ENCODE data around the gene CIDEB. TPM values are rescaled to one million over a fixed set of nuclear protein-coding genes. Genes with fewer than 3 reads are reported as not detected.

The CIDEB gene
- polyA plus RNA-seq, 1 donor = 105 TPM

- H3K4me3 ChIP-seq (ENCODE audit: low read length) = no peak overlapping the region
Observed at GRCh38 chr14:24312736-24313507, 5.1 kb upstream of the CIDEB start.

GRCh38 chr14:24311837-24312615, 4.2 kb upstream of the CIDEB start:
- Histone ChIP-seq H3K27ac (ENCODE audit: low read length) (no peak overlapping the region), H3K9me3 (ENCODE audit: control insufficient read depth, low read depth, low read length) (peaks cover 7% of the 10 kb centered on the region), H3K36me3 (ENCODE audit: control insufficient read depth, insufficient read depth, low read length) (peaks cover 2% of the 10 kb centered on the region), H3K4me1 (ENCODE audit: control insufficient read depth, insufficient read depth, low read length) (peaks cover 37% of the 10 kb centered on the region), H3K4me3 (ENCODE audit: low read length) (no peak overlapping the region), H3K27me3 (ENCODE audit: control insufficient read depth, insufficient read depth, low read length) (peaks cover 21% of the 10 kb centered on the region)
- no peak for DNase-seq
- WGBS (ENCODE audit: insufficient coverage, low lambda C conversion rate) = no CpG with 5 or more reads among the region's 1 CpG

More at GRCh38 chr14:24312736-24313507, 5.1 kb upstream of the CIDEB start:
- H3K9me3 ChIP-seq (ENCODE audit: control insufficient read depth, low read depth, low read length) = peaks cover 7% of the 10 kb centered on the region
- no peak overlapping the region for H3K27ac ChIP-seq (ENCODE audit: low read length)
- peaks cover 30% of the 10 kb centered on the region for H3K27me3 ChIP-seq (ENCODE audit: control insufficient read depth, insufficient read depth, low read length)
- H3K36me3 ChIP-seq (ENCODE audit: control insufficient read depth, insufficient read depth, low read length) = no peaks in the 10 kb centered on the region
- 100% methylated on average over 2 of the region's 9 CpGs for WGBS (ENCODE audit: insufficient coverage, low lambda C conversion rate)
- peaks cover 31% of the 10 kb centered on the region for H3K4me1 ChIP-seq (ENCODE audit: control insufficient read depth, insufficient read depth, low read length)
- no peak for DNase-seq

- DNase-seq = peak in 1 of 2 donors; percentile 79
- H3K4me3 ChIP-seq (ENCODE audit: low read length) = peak within 1 kb of the TSS; percentile 13
- WGBS (ENCODE audit: insufficient coverage, low lambda C conversion rate) = no CpG with 5 or more reads among the region's 99 CpGs
- H3K27ac ChIP-seq (ENCODE audit: low read length) = peak within 1 kb of the TSS; percentile 9
- peaks cover 11% of the 10 kb centered on the region for H3K27me3 ChIP-seq (ENCODE audit: control insufficient read depth, insufficient read depth, low read length)
- peaks cover 13% of the 10 kb centered on the region for H3K36me3 ChIP-seq (ENCODE audit: control insufficient read depth, insufficient read depth, low read length)
- peaks cover 2% of the 10 kb centered on the region for H3K9me3 ChIP-seq (ENCODE audit: control insufficient read depth, low read depth, low read length)
- H3K4me1 ChIP-seq (ENCODE audit: control insufficient read depth, insufficient read depth, low read length) = peaks cover 41% of the 10 kb centered on the region
Observed at GRCh38 chr14:24310646-24311604, 3.1 kb upstream of the CIDEB start, which contains the start of gene LTB4R. LTB4R (plus strand) TSS chr14:24311502; CDS start chr14:24315652, 4,150 bp downstream.

- Histone ChIP-seq H3K4me3 (ENCODE audit: low read length) (no peak overlapping the region), H3K27ac (ENCODE audit: low read length) (peak overlapping the region; percentile 9), H3K4me1 (ENCODE audit: control insufficient read depth, insufficient read depth, low read length) (peaks cover 41% of the 10 kb centered on the region), H3K9me3 (ENCODE audit: control insufficient read depth, low read depth, low read length) (no peaks in the 10 kb centered on the region), H3K36me3 (ENCODE audit: control insufficient read depth, insufficient read depth, low read length) (peaks cover 19% of the 10 kb centered on the region), H3K27me3 (ENCODE audit: control insufficient read depth, insufficient read depth, low read length) (peaks cover 6% of the 10 kb centered on the region)
- peak in 1 of 2 donors; percentile 74 for DNase-seq
- no CpG with 5 or more reads among the region's 5 CpGs for WGBS (ENCODE audit: insufficient coverage, low lambda C conversion rate)
Observed at GRCh38 chr14:24310265-24310645, 2.5 kb upstream of the CIDEB start.

GRCh38 chr14:24309538-24310264, 1.9 kb upstream of the CIDEB start, which contains the start of gene LTB4R2:
LTB4R2 (plus strand) TSS chr14:24310140; CDS start chr14:24310665, 525 bp downstream.
- Histone ChIP-seq H3K27me3 (ENCODE audit: control insufficient read depth, insufficient read depth, low read length) (peaks cover 1% of the 10 kb centered on the region), H3K36me3 (ENCODE audit: control insufficient read depth, insufficient read depth, low read length) (peaks cover 25% of the 10 kb centered on the region), H3K27ac (ENCODE audit: low read length) (peak within 1 kb of the TSS; percentile 9), H3K4me1 (ENCODE audit: control insufficient read depth, insufficient read depth, low read length) (peaks cover 41% of the 10 kb centered on the region), H3K4me3 (ENCODE audit: low read length) (no peak within 1 kb of the TSS), H3K9me3 (ENCODE audit: control insufficient read depth, low read depth, low read length) (no peaks in the 10 kb centered on the region)
- DNase-seq = no peak
- WGBS (ENCODE audit: insufficient coverage, low lambda C conversion rate) = no CpG with 5 or more reads among the region's 5 CpGs

GRCh38 chr14:24308342-24309124, 756 bp upstream of the CIDEB start:
- Histone ChIP-seq H3K4me3 (ENCODE audit: low read length) (no peak overlapping the region), H3K36me3 (ENCODE audit: control insufficient read depth, insufficient read depth, low read length) (peaks cover 36% of the 10 kb centered on the region), H3K4me1 (ENCODE audit: control insufficient read depth, insufficient read depth, low read length) (peaks cover 41% of the 10 kb centered on the region), H3K9me3 (ENCODE audit: control insufficient read depth, low read depth, low read length) (no peaks in the 10 kb centered on the region), H3K27ac (ENCODE audit: low read length) (peak overlapping the region; percentile 97), H3K27me3 (ENCODE audit: control insufficient read depth, insufficient read depth, low read length) (no peaks in the 10 kb centered on the region)
- WGBS (ENCODE audit: insufficient coverage, low lambda C conversion rate) = 100% methylated on average over 1 of the region's 7 CpGs
- no peak for DNase-seq

- Histone ChIP-seq H3K9me3 (ENCODE audit: control insufficient read depth, low read depth, low read length) (no peaks in the 10 kb centered on the region), H3K36me3 (ENCODE audit: control insufficient read depth, insufficient read depth, low read length) (peaks cover 48% of the 10 kb centered on the region), H3K4me1 (ENCODE audit: control insufficient read depth, insufficient read depth, low read length) (peaks cover 47% of the 10 kb centered on the region), H3K4me3 (ENCODE audit: low read length) (peak overlapping the region; percentile 50), H3K27me3 (ENCODE audit: control insufficient read depth, insufficient read depth, low read length) (no peaks in the 10 kb centered on the region), H3K27ac (ENCODE audit: low read length) (peak overlapping the region; percentile 97)
- peak in 1 of 2 donors; percentile 42 for DNase-seq
- 50% methylated on average over 2 of the region's 11 CpGs for WGBS (ENCODE audit: insufficient coverage, low lambda C conversion rate)
Observed at GRCh38 chr14:24307156-24307574, 612 bp downstream of the CIDEB start.

- H3K4me3 ChIP-seq (ENCODE audit: low read length) = no peak overlapping the region
- H3K27me3 ChIP-seq (ENCODE audit: control insufficient read depth, insufficient read depth, low read length) = no peaks in the 10 kb centered on the region
- H3K36me3 ChIP-seq (ENCODE audit: control insufficient read depth, insufficient read depth, low read length) = peaks cover 56% of the 10 kb centered on the region
- H3K4me1 ChIP-seq (ENCODE audit: control insufficient read depth, insufficient read depth, low read length) = peaks cover 39% of the 10 kb centered on the region
- DNase-seq = no peak
- no CpG with 5 or more reads among the region's 11 CpGs for WGBS (ENCODE audit: insufficient coverage, low lambda C conversion rate)
- H3K9me3 ChIP-seq (ENCODE audit: control insufficient read depth, low read depth, low read length) = no peaks in the 10 kb centered on the region
- no peak overlapping the region for H3K27ac ChIP-seq (ENCODE audit: low read length)
Observed at GRCh38 chr14:24304019-24304387, 3.8 kb downstream of the CIDEB start.
